Activated T-helper 1 cell treated with anti-CD3 and anti-CD28 coated beads, Interleukin-2, amount 50 U/mL, for 16 hours (primary cell): ENCODE data around the gene FAM222A.

Source experiments
- DNase-seq, 2 donors: peaks; one replicate each; pipeline ENCODE4 v3.0.0-alpha.2; 2020; ENCODE audit warnings: low read depth in 1 of 2, low spot score in 1 of 2

FAM222A gene

GRCh38 chr12:109737126-109737525 lies 23.5 kb downstream of the FAM222A start:
- no peak for DNase-seq

- no peak for DNase-seq
These were observed 24.0 kb downstream of the FAM222A start for GRCh38 chr12:109737631-109738030.

GRCh38 chr12:109738209-109738608 lies 24.6 kb downstream of the FAM222A start:
- DNase-seq: no peak

- no peak for DNase-seq
These were observed 25.4 kb downstream of the FAM222A start for GRCh38 chr12:109738878-109739665.

GRCh38 chr12:109739747-109740693 lies 26.4 kb downstream of the FAM222A start:
- DNase-seq: no peak

GRCh38 chr12:109740694-109741245 lies 27.1 kb downstream of the FAM222A start:
- no peak for DNase-seq

- DNase-seq: no peak
These were observed 27.8 kb downstream of the FAM222A start for GRCh38 chr12:109741286-109741969.

- no peak for DNase-seq
These were observed 28.5 kb downstream of the FAM222A start for GRCh38 chr12:109741970-109742703.

GRCh38 chr12:109743076-109743910 lies 29.7 kb downstream of the FAM222A start:
- no peak for DNase-seq

- DNase-seq: no peak
These were observed 30.4 kb downstream of the FAM222A start for GRCh38 chr12:109744026-109744425.

GRCh38 chr12:109744986-109745942 lies 31.6 kb downstream of the FAM222A start:
- DNase-seq: no peak

GRCh38 chr12:109752117-109753053 lies 38.8 kb downstream of the FAM222A start:
- no peak for DNase-seq

- no peak for DNase-seq
These were observed 39.4 kb downstream of the FAM222A start for GRCh38 chr12:109753054-109753401.

GRCh38 chr12:109753959-109754358 lies 40.3 kb downstream of the FAM222A start:
- no peak for DNase-seq

GRCh38 chr12:109756457-109756856 lies 42.8 kb downstream of the FAM222A start:
- DNase-seq: no peak

GRCh38 chr12:109757671-109758265 lies 44.1 kb downstream of the FAM222A start:
- no peak for DNase-seq
